HG03108 (cell line): ENCODE measurements around the gene PROSER3.

Source experiments
- ATAC-seq: cut with Tn5 transposase; IDR thresholded peaks from one replicate; pipeline ENCODE4 v1.9.1; 2021; ENCODE audit warnings: moderate library complexity; ENCODE audit not compliant: unreplicated experiment

PROSER3 gene

GRCh38 chr19:35775298-35776101 lies 17.5 kb downstream of the PROSER3 start, which contains the start of gene ARHGAP33:
Gene ARHGAP33, plus strand, starts transcription at chr19:35775564. Its CDS starts 95 bp downstream, at chr19:35775659.
- ATAC-seq: peak; percentile 94

- ATAC-seq: no peak
Measured at GRCh38 chr19:35776102-35776788, 18.3 kb downstream of the PROSER3 start.

GRCh38 chr19:35777086-35777841 lies 19.3 kb downstream of the PROSER3 start:
- no peak for ATAC-seq

- ATAC-seq: no peak
Measured at GRCh38 chr19:35777961-35778360, 20.0 kb downstream of the PROSER3 start.

- ATAC-seq: no peak
Measured at GRCh38 chr19:35779033-35779432, 21.1 kb downstream of the PROSER3 start.

- ATAC-seq: no peak
Measured at GRCh38 chr19:35780058-35780457, 22.1 kb downstream of the PROSER3 start.

- ATAC-seq: no peak
Measured at GRCh38 chr19:35780717-35781116, 22.7 kb downstream of the PROSER3 start.

- no peak for ATAC-seq
Measured at GRCh38 chr19:35781650-35782049, 23.7 kb downstream of the PROSER3 start.

GRCh38 chr19:35782589-35782988 lies 24.6 kb downstream of the PROSER3 start:
- ATAC-seq: no peak

- no peak for ATAC-seq
Measured at GRCh38 chr19:35783469-35784434, 25.8 kb downstream of the PROSER3 start.

GRCh38 chr19:35784503-35785338 lies 26.7 kb downstream of the PROSER3 start:
- no peak for ATAC-seq

GRCh38 chr19:35785339-35785627 lies 27.3 kb downstream of the PROSER3 start:
- no peak for ATAC-seq

- ATAC-seq: no peak
Measured at GRCh38 chr19:35786299-35787160, 28.6 kb downstream of the PROSER3 start.

- no peak for ATAC-seq
Measured at GRCh38 chr19:35787227-35787799, 29.3 kb downstream of the PROSER3 start.

- ATAC-seq: no peak
Measured at GRCh38 chr19:35788205-35788960, 30.4 kb downstream of the PROSER3 start.

- no peak for ATAC-seq
Measured at GRCh38 chr19:35789195-35789977, 31.4 kb downstream of the PROSER3 start.
